Measurements from ENCODE around the gene MFSD6L. TPM values are rescaled to one million over a fixed set of nuclear protein-coding genes. Genes with fewer than 3 reads are reported as not detected.

The MFSD6L gene
- total and polyA plus RNA-seq, 7 donors = not detected

DNA sequence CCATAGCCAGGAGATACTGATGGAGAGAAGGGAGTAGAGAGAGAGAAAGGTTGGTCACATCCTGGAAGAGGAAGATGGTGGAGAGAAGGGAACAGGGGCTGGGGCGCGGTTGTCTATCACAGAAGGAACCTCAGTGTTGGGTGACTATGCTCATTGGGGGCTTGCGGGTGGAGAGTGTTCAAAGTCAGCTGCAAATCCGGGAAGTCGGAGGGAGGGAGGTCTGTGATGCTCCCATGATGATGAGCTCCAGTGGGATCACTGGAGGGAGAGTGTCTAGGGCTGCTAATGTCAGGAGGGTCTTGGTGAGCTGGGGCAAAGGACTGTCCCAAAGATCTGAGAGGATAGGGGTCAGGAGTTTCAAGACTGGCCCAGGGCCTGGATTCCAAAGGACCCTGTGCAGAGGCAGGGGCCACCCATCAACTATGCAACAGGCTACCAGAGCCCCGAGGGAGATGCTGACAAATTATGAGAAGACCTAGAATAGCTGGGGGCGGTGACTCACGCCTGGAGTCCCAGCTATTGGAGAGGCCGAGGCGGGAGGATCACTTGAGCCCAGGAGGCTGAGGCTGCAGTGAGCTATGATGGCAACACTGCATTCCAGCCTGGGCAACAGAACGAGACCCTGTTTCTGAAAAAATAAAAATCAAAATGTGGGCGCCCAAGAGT lies 43.4 kb downstream of the MFSD6L start:
- ATAC-seq = no peak
- Histone ChIP-seq H3K36me3 (ENCODE audit: insufficient read depth in 1 of 2, low read depth in 1 of 2) (no peaks in the 10 kb centered on the region), H3K4me1 (no peaks in the 10 kb centered on the region), H3K27me3 (ENCODE audit: insufficient read depth in 3 of 3, low read length in 2 of 3) (peaks cover 0 to 5% (median 4%) of the 10 kb centered on the region in 3 donors), H3K4me3 (no peak overlapping the region), H3K9me3 (no peaks in the 10 kb centered on the region), H3K27ac (no peak overlapping the region)
- no peak for DNase-seq
- WGBS, 3 donors = 88 to 91% (median 90%) methylated on average over 12 of the region's 12 CpGs
- no peak for TF ChIP-seq CTCF (IDR thresholded peaks at IDR 0.05)
- intact Hi-C loops (cut with DNase I) = no loop called here

GRCh38 chr17:8754890-8755289 lies 44.3 kb downstream of the MFSD6L start:
- ATAC-seq = no peak
- no peaks in the 10 kb centered on the region for H3K36me3 ChIP-seq (ENCODE audit: insufficient read depth in 1 of 2, low read depth in 1 of 2)
- H3K27ac ChIP-seq = no peak overlapping the region
- no peak overlapping the region for H3K4me3 ChIP-seq
- no peaks in the 10 kb centered on the region for H3K9me3 ChIP-seq
- TF ChIP-seq CTCF (IDR thresholded peaks at IDR 0.05) = no peak
- DNase-seq = no peak
- whole genome bisulfite sequencing, 3 donors = 66 to 71% (median 66%) methylated on average over 8 of the region's 8 CpGs
- intact Hi-C loops (cut with DNase I) = no loop called here
- H3K4me1 ChIP-seq = no peaks in the 10 kb centered on the region
- peaks cover 0 to 5% (median 4%) of the 10 kb centered on the region in 3 donors for H3K27me3 ChIP-seq (ENCODE audit: insufficient read depth in 3 of 3, low read length in 2 of 3)

DNA sequence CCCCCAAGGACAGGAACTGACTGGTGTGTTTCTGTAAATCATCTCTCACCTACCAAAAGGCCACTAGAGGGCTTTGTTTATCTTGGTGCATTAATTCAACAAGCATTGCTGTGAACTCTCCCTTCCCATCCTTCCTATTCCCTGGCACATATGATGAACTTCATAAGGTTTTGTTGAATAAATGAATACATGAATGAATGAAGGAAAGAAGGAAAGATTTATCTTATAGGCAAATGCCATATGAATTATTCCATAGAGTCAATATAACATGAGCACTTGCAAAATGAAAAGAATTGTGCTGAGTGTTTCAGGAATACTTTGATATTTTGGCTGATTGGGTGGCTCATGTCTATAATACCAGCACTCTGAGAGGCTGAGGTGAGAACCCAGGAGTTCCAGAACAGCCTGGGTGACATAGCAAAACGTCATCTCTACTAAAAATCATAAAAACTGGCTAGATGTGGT lies 45.2 kb downstream of the MFSD6L start:
- intact Hi-C loops (cut with DNase I) = no loop called here
- H3K9me3 ChIP-seq = no peaks in the 10 kb centered on the region
- H3K27ac ChIP-seq = no peak overlapping the region
- no peak for TF ChIP-seq CTCF (IDR thresholded peaks at IDR 0.05)
- DNase-seq (no peak), ATAC-seq (no peak)
- H3K4me3 ChIP-seq = no peak overlapping the region
- H3K27me3 ChIP-seq (ENCODE audit: insufficient read depth in 3 of 3, low read length in 2 of 3) = peaks cover 0 to 4% (median 3%) of the 10 kb centered on the region in 3 donors
- H3K36me3 ChIP-seq (ENCODE audit: insufficient read depth in 1 of 2, low read depth in 1 of 2) = no peaks in the 10 kb centered on the region
- H3K4me1 ChIP-seq = no peaks in the 10 kb centered on the region
- WGBS, 3 donors = 38 to 62% (median 43%) methylated on average over 1 of the region's 1 CpG

GRCh38 chr17:8753136-8753975 lies 45.8 kb downstream of the MFSD6L start:
- intact Hi-C loops (cut with DNase I) = no loop called here
- Histone ChIP-seq H3K4me3 (no peak overlapping the region), H3K36me3 (ENCODE audit: insufficient read depth in 1 of 2, low read depth in 1 of 2) (no peaks in the 10 kb centered on the region), H3K27me3 (ENCODE audit: insufficient read depth in 3 of 3, low read length in 2 of 3) (peaks cover 0 to 4% (median 3%) of the 10 kb centered on the region in 3 donors), H3K9me3 (no peaks in the 10 kb centered on the region), H3K27ac (no peak overlapping the region), H3K4me1 (no peaks in the 10 kb centered on the region)
- 78 to 83% (median 79%) methylated on average over 12 of the region's 12 CpGs for WGBS, 3 donors
- ATAC-seq (no peak), DNase-seq (no peak)
- no peak for TF ChIP-seq CTCF (IDR thresholded peaks at IDR 0.05)
